Right cardiac atrium (tissue), 5 donors: Measurements from ENCODE around the gene DSCAML1. TPM values are rescaled to one million over a fixed set of nuclear protein-coding genes. Genes with fewer than 3 reads are reported as not detected.

Source experiments
- ATAC-seq, 2 donors: fragments of 200-7000 bp; cut with Tn5 transposase; one replicate each; pipeline versions ENCODE4 v1.8.0 to v1.9.1; 2020; ENCODE audit warnings: moderate library complexity in 2 of 2, mild to moderate bottlenecking in 1 of 2
- DNase-seq, 3 donors: peaks; one replicate each; pipeline ENCODE4 v3.0.0-alpha.2; 2020
- H3K27ac ChIP-seq: one replicate; pipeline ENCODE4 v1.5.1; 2013; ENCODE audit warnings: mild to moderate bottlenecking, low read length, control low read depth, moderate library complexity
- H3K27me3 ChIP-seq: one replicate; pipeline ENCODE4 v1.6.1; 2013; ENCODE audit not compliant: control insufficient read depth, insufficient read depth
- H3K4me1 ChIP-seq: one replicate; pipeline ENCODE4 v1.6.1; 2013; ENCODE audit warnings: low read length; ENCODE audit not compliant: control insufficient read depth, insufficient read depth
- H3K4me3 ChIP-seq: one replicate; pipeline ENCODE4 v1.5.1; 2013; ENCODE audit warnings: low read length, control low read depth
- H3K9me3 ChIP-seq: one replicate; pipeline ENCODE4 v1.6.1; 2013; ENCODE audit warnings: low read length; ENCODE audit not compliant: control insufficient read depth
- WGBS: extraction: QIAGEN DNeasy Blood & Tissue Kit; methylation state at CpG from one replicate; pipeline ENCODE4 v1.1.7; 2013; 5-methylcytosine and 5-hydroxymethylcytosine counted together
- intact Hi-C, 4 donors: fragments of 100-400 bp; cut with DNase I; formaldehyde crosslinking; loops; one replicate each; pipeline versions ENCODE4 v1.11.0 to v1.14.0; 2022 to 2023
- polyA plus RNA-seq: library from polyadenylated mRNA; stranded (reverse); fragments of 200-250 nt; gene quantifications from one replicate; pipeline ENCODE4 v1.2.3, GENCODE V29; 2013
- total RNA-seq, 4 donors: library from RNA; stranded (reverse); fragmentation: NEBNext Ultra II Directional; extraction: Animal tissue kit (Norgen Biotek cat#: 25700); gene quantifications; one replicate each; pipeline ENCODE4 v1.2.1, GENCODE V29; 2021
- donor health status: healthy with polysubstance abuse.
- donor health status: DM: no; HTN: yes; CAD: no.
- donor health status: DM: no; HTN: no; CAD: no.
- donor health status: DM: no; HTN: yes; CAD: no; lungs with severe emphysema.
- donor health status: DM: yes; HTN: yes; CAD: no.

Gene DSCAML1
- total and polyA plus RNA-seq, 5 donors: 0.45 to 1.4 (median 0.96) TPM

DNA sequence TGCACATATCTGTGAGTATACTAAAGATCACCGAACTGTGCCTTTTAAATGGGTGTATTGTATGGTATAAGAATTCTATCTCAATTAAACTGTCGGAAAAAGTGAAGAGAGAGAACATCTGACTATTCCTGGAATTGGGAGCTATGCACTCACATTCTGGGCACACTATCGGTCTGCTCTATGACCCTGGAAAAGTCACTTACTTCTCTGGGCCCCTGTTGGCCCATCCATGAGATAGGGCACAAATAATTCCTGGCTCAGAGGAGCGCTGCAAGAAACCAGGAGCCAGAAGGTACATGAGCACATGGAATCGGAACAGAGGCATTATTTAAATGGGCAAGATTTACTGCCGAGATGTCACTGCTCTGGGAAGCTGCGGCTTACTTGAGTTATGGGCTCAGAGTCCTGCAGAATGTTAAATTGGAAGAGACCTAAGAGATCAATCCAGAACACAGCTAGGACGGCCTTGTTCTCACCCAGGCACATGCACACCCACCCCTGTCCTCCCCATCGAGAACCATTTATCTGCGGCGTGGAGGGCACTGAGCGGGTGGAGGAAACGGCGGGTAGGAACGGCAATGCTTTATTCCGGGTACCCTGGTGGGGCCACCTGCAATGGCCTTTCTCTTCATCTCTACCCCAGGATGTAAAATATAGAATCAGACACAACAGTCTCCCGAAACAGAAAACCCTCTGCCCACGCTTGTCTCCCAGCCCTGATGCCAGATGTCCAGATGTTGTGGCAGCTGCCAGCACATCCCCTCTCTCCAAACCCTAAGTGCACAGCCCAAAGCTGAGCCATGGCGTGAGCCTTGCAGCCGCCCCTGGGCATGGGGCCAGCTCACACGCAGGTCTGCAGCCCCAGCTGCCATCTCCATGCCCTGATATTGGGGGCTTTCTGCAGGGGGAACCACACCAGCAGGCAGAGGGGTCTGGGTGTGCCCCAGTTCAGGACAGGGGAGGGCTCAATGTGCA lies 142.4 kb downstream of the DSCAML1 start:
- no peaks in the 10 kb centered on the region for H3K27me3 ChIP-seq
- ATAC-seq (no peak), DNase-seq (no peak)
- 89% methylated on average over 21 of the region's 21 CpGs for WGBS
- no peak overlapping the region for H3K27ac ChIP-seq
- no peaks in the 10 kb centered on the region for H3K9me3 ChIP-seq
- intact Hi-C loops: no loop called here
- H3K4me1 ChIP-seq: no peaks in the 10 kb centered on the region
- no peak overlapping the region for H3K4me3 ChIP-seq

DNA sequence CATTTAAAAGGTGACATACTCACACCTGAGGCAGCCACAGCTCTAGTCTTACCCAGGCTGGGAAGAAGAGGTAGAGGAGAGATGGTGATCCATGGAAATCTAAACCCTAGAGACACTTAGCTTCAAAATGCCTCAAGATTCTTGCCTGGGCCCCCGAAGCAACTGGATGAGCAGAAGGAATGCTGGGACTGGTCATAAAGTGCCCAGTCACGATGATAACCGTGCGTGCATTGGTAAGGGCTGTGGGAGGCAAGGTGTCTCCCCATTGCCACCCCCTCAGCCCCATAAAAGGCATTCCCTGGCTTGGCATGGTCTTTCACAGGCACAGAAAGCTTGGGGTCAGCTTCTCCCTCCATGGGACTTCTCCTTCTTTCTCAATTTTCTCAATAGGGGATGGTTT lies 144.5 kb downstream of the DSCAML1 start:
- intact Hi-C loops: no loop called here
- Histone ChIP-seq H3K9me3 (no peaks in the 10 kb centered on the region), H3K27ac (no peak overlapping the region), H3K27me3 (no peaks in the 10 kb centered on the region), H3K4me1 (no peaks in the 10 kb centered on the region), H3K4me3 (no peak overlapping the region)
- 99% methylated on average over 4 of the region's 4 CpGs for WGBS
- ATAC-seq (no peak), DNase-seq (no peak)

DNA sequence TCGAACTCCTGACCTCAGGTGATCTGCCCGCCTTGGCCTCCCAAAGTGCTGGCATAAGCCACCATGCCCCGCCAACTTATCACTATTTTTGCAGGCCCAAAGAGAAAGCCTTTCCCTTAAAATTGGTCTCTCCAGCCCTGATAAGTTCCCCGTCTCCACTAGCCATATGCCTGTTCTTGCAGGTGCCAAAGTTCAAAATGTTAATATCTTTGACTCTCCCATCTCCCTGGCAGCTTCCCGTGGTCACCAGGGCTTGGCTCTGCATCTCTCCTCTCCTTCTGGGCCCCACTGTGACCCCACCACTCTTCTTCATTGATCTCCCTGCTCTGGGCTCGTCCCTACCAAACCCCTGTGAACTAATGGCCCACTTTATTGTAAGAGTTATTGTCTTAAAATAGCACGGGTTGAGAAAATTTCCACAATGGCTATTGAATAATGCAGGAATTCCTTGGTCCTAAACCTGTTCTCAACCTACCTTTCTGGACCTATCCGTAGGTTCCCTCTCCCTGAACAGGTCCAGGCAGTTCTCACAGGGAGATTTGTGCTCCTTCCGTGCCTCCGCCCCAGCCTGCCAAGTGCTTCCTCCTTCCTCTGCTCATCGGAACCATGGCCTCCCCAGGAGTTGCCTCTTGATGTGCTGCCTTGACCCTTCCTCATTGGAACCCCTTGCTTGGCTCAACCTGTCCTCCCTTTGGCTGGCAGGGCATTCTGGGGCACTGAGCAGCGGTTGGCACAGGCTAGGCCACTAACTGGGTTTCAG lies 147.5 kb downstream of the DSCAML1 start:
- no peaks in the 10 kb centered on the region for H3K9me3 ChIP-seq
- no peaks in the 10 kb centered on the region for H3K27me3 ChIP-seq
- no peak overlapping the region for H3K27ac ChIP-seq
- ATAC-seq (no peak), DNase-seq (no peak)
- intact Hi-C loops: no loop called here
- WGBS: 89% methylated on average over 12 of the region's 12 CpGs
- no peaks in the 10 kb centered on the region for H3K4me1 ChIP-seq
- no peak overlapping the region for H3K4me3 ChIP-seq

DNA sequence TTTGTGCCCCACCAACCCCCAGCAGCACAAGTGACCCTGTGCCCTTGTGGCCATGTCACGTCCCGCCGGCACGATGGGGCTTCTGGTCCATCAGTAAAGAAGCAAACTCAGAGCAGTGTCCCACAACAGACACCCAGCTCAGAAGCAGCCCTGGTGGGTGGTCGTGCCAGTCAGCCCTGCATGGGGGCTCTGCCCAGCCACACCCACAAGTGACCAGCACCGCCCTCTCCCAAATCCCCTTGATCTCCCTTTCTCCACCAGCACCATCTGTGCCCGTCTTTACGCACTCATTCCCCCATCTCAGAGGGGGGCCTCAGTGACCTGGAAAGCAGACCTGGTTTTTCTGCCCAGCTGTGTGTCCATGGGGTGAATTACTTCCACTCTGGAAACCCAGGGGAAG lies 149.1 kb downstream of the DSCAML1 start:
- intact Hi-C loops: no loop called here
- H3K27ac ChIP-seq: no peak overlapping the region
- H3K4me3 ChIP-seq: no peak overlapping the region
- ATAC-seq (no peak), DNase-seq (no peak)
- no peaks in the 10 kb centered on the region for H3K27me3 ChIP-seq
- no peaks in the 10 kb centered on the region for H3K4me1 ChIP-seq
- whole genome bisulfite sequencing: 90% methylated on average over 8 of the region's 8 CpGs
- no peaks in the 10 kb centered on the region for H3K9me3 ChIP-seq

DNA sequence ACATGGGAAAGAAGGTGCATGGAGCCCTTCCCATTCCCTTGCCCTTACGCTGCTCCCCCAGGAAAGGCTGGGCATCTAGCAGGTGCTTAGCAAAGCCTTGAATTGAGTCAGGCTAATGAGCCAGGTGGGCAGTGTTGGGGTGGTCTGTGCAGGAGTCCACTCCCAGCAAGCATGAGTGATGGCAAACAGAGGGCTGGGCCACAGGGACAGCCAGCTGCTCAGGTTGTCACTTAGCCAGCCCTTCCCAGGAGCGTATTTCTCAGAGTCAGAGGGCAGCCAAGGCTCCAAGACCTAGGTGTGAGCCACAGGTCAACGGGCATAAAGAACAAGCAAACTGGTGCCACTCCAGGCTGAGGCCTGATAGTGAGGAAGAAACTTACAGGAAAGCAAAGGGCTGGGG lies 149.8 kb downstream of the DSCAML1 start:
- Histone ChIP-seq H3K9me3 (no peaks in the 10 kb centered on the region), H3K27ac (no peak overlapping the region), H3K4me3 (no peak overlapping the region), H3K4me1 (no peaks in the 10 kb centered on the region), H3K27me3 (no peaks in the 10 kb centered on the region)
- ATAC-seq (no peak), DNase-seq (no peak)
- WGBS: 86% methylated on average over 3 of the region's 3 CpGs
- intact Hi-C loops: no loop called here

DNA sequence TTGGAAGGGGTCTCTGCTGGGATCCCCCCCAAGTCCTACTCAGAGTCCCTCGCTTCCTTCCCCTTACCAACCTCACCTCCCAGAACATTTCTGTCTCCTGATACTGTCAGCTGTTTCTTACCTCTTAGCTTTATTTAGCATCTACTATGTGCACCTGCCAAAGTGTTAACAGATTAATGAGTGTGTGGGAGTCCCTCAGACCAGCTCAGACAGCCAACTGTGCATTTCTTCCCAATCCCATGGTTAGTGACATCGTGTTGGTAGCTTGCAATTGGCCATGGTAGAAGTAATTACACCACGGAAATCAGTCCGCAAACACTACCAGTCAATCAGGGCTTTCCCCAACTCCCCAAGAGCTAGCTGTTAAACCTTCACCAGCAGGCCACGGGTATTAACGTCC lies 150.6 kb downstream of the DSCAML1 start:
- 76% methylated on average over 6 of the region's 6 CpGs for WGBS
- ATAC-seq (no peak), DNase-seq (no peak)
- intact Hi-C loops: no loop called here
- no peak overlapping the region for H3K4me3 ChIP-seq
- H3K9me3 ChIP-seq: no peaks in the 10 kb centered on the region
- no peak overlapping the region for H3K27ac ChIP-seq
- H3K4me1 ChIP-seq: no peaks in the 10 kb centered on the region
- no peaks in the 10 kb centered on the region for H3K27me3 ChIP-seq

DNA sequence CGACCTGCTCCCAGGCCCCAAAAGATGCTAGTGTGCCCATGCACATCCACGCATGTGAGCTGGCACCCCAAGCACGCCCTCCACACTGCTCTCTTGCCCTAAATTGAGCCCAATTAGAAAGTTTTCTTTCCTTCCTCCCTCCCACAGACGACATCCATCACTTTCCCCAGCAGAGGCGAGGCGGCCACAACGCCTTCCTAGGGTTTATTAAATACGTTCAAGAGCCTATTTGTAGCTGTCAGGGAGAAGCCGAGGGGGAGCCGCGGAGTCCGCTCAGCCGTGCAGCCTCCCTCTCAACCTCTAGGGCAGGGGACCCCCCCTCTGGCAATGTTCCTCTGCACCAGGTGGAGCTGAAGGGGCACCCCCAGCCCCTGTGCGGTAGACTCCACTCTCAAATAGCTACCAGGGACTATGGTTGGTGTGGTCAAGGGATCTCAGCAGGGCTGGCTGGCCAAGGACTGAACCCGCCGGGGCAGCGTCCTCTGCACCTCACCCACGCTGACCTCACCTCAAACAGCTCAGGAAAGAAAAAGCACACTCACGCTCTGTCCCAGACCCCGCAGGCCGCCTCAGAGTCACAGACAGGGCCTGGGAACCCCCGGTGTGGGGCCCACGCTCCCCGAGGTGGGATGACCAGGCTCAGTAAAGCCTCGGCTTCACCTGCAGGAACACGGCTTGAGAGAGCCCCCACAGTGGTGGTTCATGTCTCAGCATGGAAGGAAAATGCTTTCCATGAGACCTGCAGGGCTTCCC lies 152.4 kb downstream of the DSCAML1 start:
- H3K4me1 ChIP-seq: no peaks in the 10 kb centered on the region
- no peak overlapping the region for H3K27ac ChIP-seq
- H3K9me3 ChIP-seq: no peaks in the 10 kb centered on the region
- peak in 1 of 2 donors; percentile 7 for ATAC-seq
- no peaks in the 10 kb centered on the region for H3K27me3 ChIP-seq
- no peak for DNase-seq
- WGBS: 89% methylated on average over 26 of the region's 26 CpGs
- no peak overlapping the region for H3K4me3 ChIP-seq
- intact Hi-C loops: no loop called here

DNA sequence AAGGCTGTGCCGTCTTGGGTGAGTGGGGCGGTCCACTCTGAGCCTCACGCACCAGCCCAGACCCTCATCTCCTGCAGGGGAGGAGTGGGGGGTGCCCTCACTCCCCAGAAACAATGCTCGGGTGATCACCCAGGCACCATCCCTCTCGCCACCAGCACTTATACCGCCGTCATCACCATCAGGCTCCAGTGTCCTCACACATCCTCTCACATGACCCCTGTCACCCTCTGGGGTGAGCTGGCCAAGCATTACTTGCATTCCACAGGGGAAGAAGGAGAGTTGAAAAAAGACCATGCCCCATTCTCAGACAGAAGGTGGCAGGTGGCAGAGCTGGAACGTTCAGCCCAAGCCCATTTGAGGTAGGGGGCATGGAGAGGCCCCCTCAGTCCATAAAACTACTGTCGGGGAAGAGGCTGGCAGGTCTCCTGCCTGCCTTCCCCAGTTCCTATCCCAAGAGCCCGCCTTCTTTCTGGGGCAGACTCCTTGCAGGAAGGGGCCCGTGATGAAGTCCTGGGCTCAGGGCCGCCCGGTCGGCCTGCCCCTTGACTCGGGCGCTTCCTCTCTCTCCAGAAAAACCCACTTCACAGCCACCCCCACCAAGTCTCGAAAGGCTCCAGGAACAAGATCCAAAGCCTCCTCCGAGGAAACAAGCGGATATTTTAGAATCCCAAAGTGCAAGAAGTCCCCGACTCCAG lies 153.3 kb downstream of the DSCAML1 start:
- peak; percentile 58 to 70 for ATAC-seq
- no peak overlapping the region for H3K4me3 ChIP-seq
- no peaks in the 10 kb centered on the region for H3K4me1 ChIP-seq
- no peak for DNase-seq
- H3K27me3 ChIP-seq: no peaks in the 10 kb centered on the region
- no peaks in the 10 kb centered on the region for H3K9me3 ChIP-seq
- H3K27ac ChIP-seq: no peak overlapping the region
- intact Hi-C loops: no loop called here
- 71% methylated on average over 20 of the region's 20 CpGs for WGBS

DNA sequence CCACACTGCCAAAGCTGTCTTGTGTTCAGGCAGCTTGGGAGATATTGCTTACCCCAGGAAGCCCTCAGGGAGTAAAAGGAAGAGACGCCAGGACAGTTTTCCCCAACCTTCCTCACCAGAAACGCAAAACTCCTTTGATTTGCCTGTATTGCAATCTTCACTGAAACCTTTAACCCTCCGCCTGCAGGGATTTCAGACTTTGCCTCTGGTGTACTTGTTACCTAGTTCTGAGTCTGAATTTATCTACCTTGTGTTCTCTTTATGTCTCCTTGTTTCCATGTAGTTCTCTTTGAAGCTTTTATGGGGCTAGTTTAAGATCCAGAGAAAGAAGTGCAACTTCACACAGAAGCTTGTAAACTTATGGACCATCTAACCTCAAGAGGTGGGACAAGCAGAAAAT lies 154.2 kb downstream of the DSCAML1 start:
- 77% methylated on average over 3 of the region's 3 CpGs for WGBS
- no peak for DNase-seq
- intact Hi-C loops: no loop called here
- Histone ChIP-seq H3K9me3 (no peaks in the 10 kb centered on the region), H3K4me1 (no peaks in the 10 kb centered on the region), H3K27ac (no peak overlapping the region), H3K27me3 (no peaks in the 10 kb centered on the region), H3K4me3 (no peak overlapping the region)
- no peak for ATAC-seq

DNA sequence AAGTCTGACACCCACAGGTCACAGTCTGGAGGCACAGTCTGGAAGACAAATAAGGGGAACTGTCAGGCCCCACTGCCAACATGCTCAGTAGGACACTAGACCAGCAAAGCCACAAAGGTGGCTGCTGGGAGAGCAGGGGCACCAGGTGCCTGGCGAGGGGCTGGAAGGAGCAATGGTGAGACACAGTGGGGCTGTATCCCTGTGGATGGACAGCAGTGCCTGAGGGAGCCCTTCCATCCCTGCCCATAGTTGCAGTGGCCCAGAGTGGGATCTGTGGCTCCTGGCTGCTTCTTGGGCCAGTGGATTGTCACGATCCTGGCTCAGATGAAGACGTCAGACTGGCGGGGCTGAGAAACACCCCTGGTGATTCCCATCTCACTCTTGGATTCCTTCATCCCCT lies 154.6 kb downstream of the DSCAML1 start:
- Histone ChIP-seq H3K4me3 (no peak overlapping the region), H3K27me3 (no peaks in the 10 kb centered on the region), H3K9me3 (no peaks in the 10 kb centered on the region), H3K27ac (no peak overlapping the region), H3K4me1 (no peaks in the 10 kb centered on the region)
- WGBS: 86% methylated on average over 4 of the region's 4 CpGs
- ATAC-seq (no peak), DNase-seq (no peak)
- intact Hi-C loops: no loop called here
